Left lung (tissue), 10 donors: Measurements from ENCODE around the gene DNAH1. TPM values are rescaled to one million over a fixed set of nuclear protein-coding genes. Genes with fewer than 3 reads are reported as not detected.

ENCODE experiments used
- ATAC-seq: fragments of 200-7000 bp; cut with Tn5 transposase; one replicate; pipeline ENCODE4 v1.9.1; 2020; ENCODE audit warnings: moderate library complexity
- DNase-seq, 4 donors: peaks; one replicate each; pipeline ENCODE4 v3.0.0-alpha.2; 2013 to 2020
- H3K27ac ChIP-seq, 2 donors: fragments of 200-600 bp; sonication (generic) in 1 of 2; one replicate each; pipeline versions ENCODE4 v1.5.0 to v1.8.0; 2020 to 2021
- H3K27me3 ChIP-seq, 2 donors: fragments of 200-600 bp; sonication (generic) in 1 of 2; one replicate each; pipeline versions ENCODE4 v1.5.0 to v1.8.0; 2020 to 2021
- H3K36me3 ChIP-seq, 2 donors: fragments of 200-600 bp; sonication (generic) in 1 of 2; one replicate each; pipeline versions ENCODE4 v1.5.0 to v1.8.0; 2020 to 2021
- H3K4me1 ChIP-seq, 2 donors: fragments of 200-600 bp; one replicate each; pipeline ENCODE4 v1.8.0; 2021
- H3K4me3 ChIP-seq, 2 donors: fragments of 200-600 bp; sonication (generic) in 1 of 2; one replicate each; pipeline versions ENCODE4 v1.5.0 to v1.8.0; 2020 to 2021; ENCODE audit warnings: mild to moderate bottlenecking in 1 of 2
- H3K9me3 ChIP-seq, 2 donors: fragments of 200-600 bp; sonication (generic) in 1 of 2; one replicate each; pipeline versions ENCODE4 v1.5.0 to v1.8.0; 2020 to 2021
- CTCF ChIP-seq, 2 donors: fragments of 200-600 bp; sonication (generic) in 1 of 2; IDR thresholded peaks; one replicate each; pipeline versions ENCODE4 v1.5.0 to v1.8.0; 2021; ENCODE audit warnings: antibody characterized with exemption in 2 of 2
- intact Hi-C, 2 donors: fragments of 100-400 bp; cut with DNase I; formaldehyde crosslinking; loops; one replicate each; pipeline versions ENCODE4 v1.11.2 to v1.14.2; 2022
- polyA plus RNA-seq, 6 donors: library from polyadenylated mRNA; unstranded; fragments of 120-200 nt; gene quantifications; one replicate each; pipeline ENCODE4 v1.2.1, GENCODE V29; 2013; ENCODE audit not compliant: insufficient read length in 6 of 6
- total RNA-seq, 2 donors: library from RNA; stranded (reverse); fragmentation: NEBNext Ultra II Directional; extraction: Animal tissue kit (Norgen Biotek cat#: 25700); gene quantifications; one replicate each; pipeline ENCODE4 v1.2.1, GENCODE V29; 2021
- donor health status: DM: no; HTN: yes; CAD: no.
- donor health status: DM: no; HTN: no; CAD: no.

DNAH1 gene
- total and polyA plus RNA-seq, 8 donors = 6.5 to 14.0 (median 9.9) TPM

- intact Hi-C loops = no loop called here
- peaks cover 0 to 95% of the 10 kb centered on the region in 2 donors for H3K36me3 ChIP-seq
- ATAC-seq = no peak
Observed at GRCh38 chr3:52355526-52355925, 39.4 kb downstream of the DNAH1 start.

GRCh38 chr3:52356126-52356525, 40.0 kb downstream of the DNAH1 start:
- H3K27me3 ChIP-seq = no peaks in the 10 kb centered on the region
- H3K4me1 ChIP-seq = no peaks in the 10 kb centered on the region
- intact Hi-C loops = no loop called here
- TF ChIP-seq CTCF (IDR thresholded peaks at IDR 0.05) = no peak
- ATAC-seq (no peak), DNase-seq (no peak)
- no peaks in the 10 kb centered on the region for H3K9me3 ChIP-seq
- H3K27ac ChIP-seq = no peak overlapping the region
- H3K4me3 ChIP-seq = no peak overlapping the region
- H3K36me3 ChIP-seq = peaks cover 0 to 95% of the 10 kb centered on the region in 2 donors

More at GRCh38 chr3:52355526-52355925, 39.4 kb downstream of the DNAH1 start:
- peak in 1 of 4 donors; percentile 55 for DNase-seq
- H3K4me3 ChIP-seq = no peak overlapping the region
- no peak overlapping the region for H3K27ac ChIP-seq
- no peak for TF ChIP-seq CTCF (IDR thresholded peaks at IDR 0.05)
- no peaks in the 10 kb centered on the region for H3K9me3 ChIP-seq
- no peaks in the 10 kb centered on the region for H3K27me3 ChIP-seq
- no peaks in the 10 kb centered on the region for H3K4me1 ChIP-seq

- H3K27ac ChIP-seq = no peak overlapping the region
- H3K27me3 ChIP-seq = no peaks in the 10 kb centered on the region
- intact Hi-C loops = no loop called here
- ATAC-seq (no peak), DNase-seq (peak in 1 of 4 donors; percentile 67)
- H3K4me3 ChIP-seq = no peak overlapping the region
- no peak for TF ChIP-seq CTCF (IDR thresholded peaks at IDR 0.05)
- peaks cover 0 to 95% of the 10 kb centered on the region in 2 donors for H3K36me3 ChIP-seq
- no peaks in the 10 kb centered on the region for H3K4me1 ChIP-seq
- no peaks in the 10 kb centered on the region for H3K9me3 ChIP-seq
Observed at GRCh38 chr3:52357151-52358080, 41.3 kb downstream of the DNAH1 start.

GRCh38 chr3:52358362-52358940, 42.3 kb downstream of the DNAH1 start:
- DNase-seq = peak in 1 of 4 donors; percentile 70
- Histone ChIP-seq H3K9me3 (no peaks in the 10 kb centered on the region), H3K4me3 (no peak overlapping the region), H3K4me1 (no peaks in the 10 kb centered on the region), H3K27ac (no peak overlapping the region), H3K27me3 (no peaks in the 10 kb centered on the region), H3K36me3 (peaks cover 0 to 95% of the 10 kb centered on the region in 2 donors)
- intact Hi-C loops = no loop called here
- no peak for ATAC-seq
- no peak for TF ChIP-seq CTCF (IDR thresholded peaks at IDR 0.05)
